ENCODE data around the gene SEPTIN5.

Gene SEPTIN5

GRCh38 chr22:19728271-19728670, 14.0 kb downstream of the SEPTIN5 start:
- Mint-ChIP-seq H3K36me3 (ENCODE audit: low read depth) (peaks cover 4% of the 10 kb centered on the region), H3K4me3 (no peak overlapping the region)

GRCh38 chr22:19728836-19729235, 14.5 kb downstream of the SEPTIN5 start:
- H3K4me3 Mint-ChIP-seq = no peak overlapping the region
- H3K27me3 Mint-ChIP-seq (ENCODE audit: low read depth) = peaks cover 82% of the 10 kb centered on the region
- H3K9me3 Mint-ChIP-seq = peaks cover 8% of the 10 kb centered on the region
- peaks cover 4% of the 10 kb centered on the region for H3K36me3 Mint-ChIP-seq (ENCODE audit: low read depth)
- H3K27ac Mint-ChIP-seq = no peak overlapping the region
- no peak for TF ChIP-seq CTCF (IDR thresholded peaks at IDR 0.05; ENCODE audit: unreplicated experiment in 3 of 3)
- H3K4me1 Mint-ChIP-seq = peaks cover 2% of the 10 kb centered on the region

More at GRCh38 chr22:19728271-19728670, 14.0 kb downstream of the SEPTIN5 start:
- H3K4me1 Mint-ChIP-seq = peaks cover under 1% of the 10 kb centered on the region
- peaks cover 8% of the 10 kb centered on the region for H3K9me3 Mint-ChIP-seq
- no peak overlapping the region for H3K27ac Mint-ChIP-seq
- peaks cover 81% of the 10 kb centered on the region for H3K27me3 Mint-ChIP-seq (ENCODE audit: low read depth)
- TF ChIP-seq CTCF (IDR thresholded peaks at IDR 0.05; ENCODE audit: unreplicated experiment in 3 of 3) = no peak

GRCh38 chr22:19729507-19729906, 15.2 kb downstream of the SEPTIN5 start:
- H3K9me3 Mint-ChIP-seq = peaks cover 8% of the 10 kb centered on the region
- H3K4me1 Mint-ChIP-seq = peaks cover 5% of the 10 kb centered on the region
- H3K27ac Mint-ChIP-seq = no peak overlapping the region
- peaks cover 4% of the 10 kb centered on the region for H3K36me3 Mint-ChIP-seq (ENCODE audit: low read depth)
- TF ChIP-seq CTCF (IDR thresholded peaks at IDR 0.05; ENCODE audit: unreplicated experiment in 3 of 3) = no peak
- no peak overlapping the region for H3K4me3 Mint-ChIP-seq
- H3K27me3 Mint-ChIP-seq (ENCODE audit: low read depth) = peaks cover 86% of the 10 kb centered on the region

GRCh38 chr22:19730198-19730597, 15.9 kb downstream of the SEPTIN5 start:
- no peak for TF ChIP-seq CTCF (IDR thresholded peaks at IDR 0.05; ENCODE audit: unreplicated experiment in 3 of 3)
- H3K27ac Mint-ChIP-seq = no peak overlapping the region
- peaks cover 5% of the 10 kb centered on the region for H3K4me1 Mint-ChIP-seq
- H3K27me3 Mint-ChIP-seq (ENCODE audit: low read depth) = peaks cover 86% of the 10 kb centered on the region
- peaks cover 8% of the 10 kb centered on the region for H3K9me3 Mint-ChIP-seq
- H3K36me3 Mint-ChIP-seq (ENCODE audit: low read depth) = peaks cover 4% of the 10 kb centered on the region
- peak overlapping the region in 1 of 3 experiments; percentile 79 for H3K4me3 Mint-ChIP-seq

GRCh38 chr22:19730655-19731360, 16.5 kb downstream of the SEPTIN5 start:
- peak; percentile 87 to 96 (median 93) for TF ChIP-seq CTCF (IDR thresholded peaks at IDR 0.05; ENCODE audit: unreplicated experiment in 3 of 3)
- peak overlapping the region; percentile 79 to 82 (median 79) for H3K4me3 Mint-ChIP-seq
- H3K36me3 Mint-ChIP-seq (ENCODE audit: low read depth) = peaks cover 4% of the 10 kb centered on the region
- peaks cover 5% of the 10 kb centered on the region for H3K4me1 Mint-ChIP-seq
- H3K27me3 Mint-ChIP-seq (ENCODE audit: low read depth) = peaks cover 86% of the 10 kb centered on the region
- peaks cover 8% of the 10 kb centered on the region for H3K9me3 Mint-ChIP-seq
- H3K27ac Mint-ChIP-seq = no peak overlapping the region
